ENCODE results near the gene GINS1. TPM values are rescaled to one million over a fixed set of nuclear protein-coding genes. Genes with fewer than 3 reads are reported as not detected.
A peak's percentile ranks its signal among the peaks of the same experiment; 100 is the strongest.

GINS1 gene
- 7.8 TPM for polyA plus RNA-seq (2012; ENCODE audit: low read depth, missing spikeins)

DNA sequence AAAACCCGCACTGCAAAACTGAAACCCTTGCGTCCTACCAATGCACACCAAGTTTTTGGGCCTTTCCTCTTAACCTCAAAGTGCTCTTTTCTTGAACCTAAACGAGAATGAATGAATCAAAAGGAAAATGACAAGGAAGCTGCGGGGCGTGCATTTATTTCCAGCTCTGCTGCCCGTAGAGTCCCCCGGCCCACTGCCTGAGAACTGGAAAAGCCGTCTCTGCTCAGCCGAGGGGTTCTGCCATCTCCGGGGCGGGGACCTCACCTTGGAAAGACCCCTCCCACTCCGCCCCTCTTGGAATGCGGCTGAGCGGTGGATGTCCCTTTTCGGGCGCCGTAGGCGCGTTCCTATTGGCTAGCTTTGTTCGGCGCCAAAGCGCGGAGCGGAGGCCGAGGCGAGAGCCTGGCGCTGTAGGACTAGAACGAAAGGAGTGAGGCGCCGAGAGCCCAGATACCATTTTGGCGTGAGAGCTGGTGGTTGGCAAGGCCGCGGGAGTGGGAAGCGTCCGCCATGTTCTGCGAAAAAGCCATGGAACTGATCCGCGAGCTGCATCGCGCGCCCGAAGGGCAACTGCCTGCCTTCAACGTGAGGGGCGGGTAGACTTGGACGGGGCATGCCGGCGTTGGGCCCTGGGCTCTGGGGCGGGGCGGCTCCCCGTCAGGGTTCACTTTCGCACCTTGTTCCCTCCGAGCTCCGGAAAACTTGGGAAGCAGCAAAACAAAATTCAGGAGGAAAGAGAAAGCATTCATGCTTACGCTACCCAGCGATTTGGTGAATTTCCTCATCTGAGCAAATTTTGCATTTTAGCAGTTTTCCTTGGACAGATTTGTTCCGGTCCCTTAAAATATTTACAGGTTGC, at the start of gene GINS1:
GINS1 (plus strand) TSS at position 363 of the 859 bp plus-strand sequence; CDS start at position 511, 148 bp downstream.
- DNase-seq (ENCODE audit: insufficient read length, low spot score) = peak; percentile 86
- TF ChIP-seq POLR2AphosphoS5 (IDR thresholded peaks at IDR 0.05; ENCODE audit: low read depth, low read length) = peak; percentile 81
- peak; percentile 25 for TF ChIP-seq TAF1 (IDR thresholded peaks at IDR 0.05; ENCODE audit: low read depth, low read length)
- no peak for TF ChIP-seq PAX5 (IDR thresholded peaks at IDR 0.05; ENCODE audit: insufficient read depth, low read length, severe bottlenecking)
- peak; percentile 37; the same call in 1 of the 2 replicates for TF ChIP-seq POU2F2 (IDR thresholded peaks at IDR 0.05; ENCODE audit: low read depth, low read length)
- TF ChIP-seq POLR2A (IDR thresholded peaks at IDR 0.05; ENCODE audit: low read depth, low read length) = peak; percentile 85
- no peak for TF ChIP-seq SPI1 (IDR thresholded peaks at IDR 0.05; ENCODE audit: low read depth, low read length)
- peak; percentile 89 for FAIRE-seq

DNA sequence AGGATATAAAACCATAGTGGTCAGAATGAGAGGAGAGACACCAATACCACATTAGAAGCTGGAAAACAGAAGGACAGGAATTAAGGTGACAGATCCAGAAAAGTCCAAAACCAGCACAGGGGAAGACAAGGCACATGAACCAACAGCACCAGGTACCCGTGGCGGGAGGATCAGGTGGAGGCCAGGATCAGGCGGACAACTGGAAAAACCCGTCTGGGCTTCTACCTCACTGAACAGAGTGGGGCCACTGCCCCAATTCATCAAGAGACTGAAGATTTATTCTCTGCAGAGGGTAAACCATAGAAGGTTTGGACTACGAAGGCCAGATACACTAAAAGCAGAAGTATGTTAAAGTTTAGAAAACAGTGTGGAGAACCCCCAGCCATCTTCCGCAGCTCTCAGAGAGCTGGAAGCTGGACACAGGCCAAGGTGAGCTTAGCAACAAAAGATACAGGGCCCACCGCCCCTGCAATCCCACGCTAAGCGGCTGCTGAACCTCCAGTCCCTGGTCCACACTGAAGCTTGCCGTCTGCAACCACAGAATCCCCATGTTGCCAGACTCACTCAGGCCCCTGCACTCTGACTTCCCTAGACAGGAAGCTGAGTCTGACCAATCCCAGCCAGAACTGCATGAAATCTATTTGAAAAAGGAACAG, 46.7 kb upstream of the GINS1 start:
- DNase-seq (ENCODE audit: insufficient read length, low spot score) (peak; percentile 24), FAIRE-seq (no peak)
- no peak for TF ChIP-seq POLR2AphosphoS5 (IDR thresholded peaks at IDR 0.05; ENCODE audit: low read depth, low read length)
- TF ChIP-seq PAX5 (IDR thresholded peaks at IDR 0.05; ENCODE audit: insufficient read depth, low read length, severe bottlenecking) = no peak
- no peak for TF ChIP-seq POLR2A (IDR thresholded peaks at IDR 0.05; ENCODE audit: low read depth, low read length)
- TF ChIP-seq SPI1 (IDR thresholded peaks at IDR 0.05; ENCODE audit: low read depth, low read length) = no peak

DNA sequence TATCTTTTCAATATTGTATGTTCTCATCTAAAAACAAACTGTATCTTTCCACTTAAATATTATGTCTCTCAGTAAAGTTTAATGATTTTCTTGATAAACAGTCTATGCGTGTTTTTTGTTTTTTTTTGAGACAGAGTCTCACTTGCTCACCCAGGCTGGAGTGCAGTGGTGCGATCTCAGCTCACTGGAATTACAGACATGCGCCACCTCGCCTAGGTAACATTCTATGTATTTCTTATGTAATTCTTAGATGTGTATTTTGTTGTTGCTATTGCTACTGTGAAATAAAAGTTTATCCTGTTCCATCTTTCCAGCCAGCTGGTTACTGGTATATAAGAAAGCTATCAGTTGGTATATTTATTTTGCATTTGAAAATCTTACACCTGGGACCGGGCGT, 46.2 kb upstream of the GINS1 start:
- TF ChIP-seq TAF1 (IDR thresholded peaks at IDR 0.05; ENCODE audit: low read depth, low read length) (no peak), POLR2AphosphoS5 (IDR thresholded peaks at IDR 0.05; ENCODE audit: low read depth, low read length) (no peak), POU2F2 (IDR thresholded peaks at IDR 0.05; ENCODE audit: low read depth, low read length) (no peak), POLR2A (IDR thresholded peaks at IDR 0.05; ENCODE audit: low read depth, low read length) (no peak), SPI1 (IDR thresholded peaks at IDR 0.05; ENCODE audit: low read depth, low read length) (no peak), PAX5 (IDR thresholded peaks at IDR 0.05; ENCODE audit: insufficient read depth, low read length, severe bottlenecking) (no peak)
- DNase-seq (ENCODE audit: insufficient read length, low spot score) (no peak), FAIRE-seq (no peak)

- TF ChIP-seq POLR2AphosphoS5 (IDR thresholded peaks at IDR 0.05; ENCODE audit: low read depth, low read length) = no peak
- FAIRE-seq (no peak), DNase-seq (ENCODE audit: insufficient read length, low spot score) (no peak)
These were observed 43.2 kb upstream of the GINS1 start for GRCh38 chr20:25364180-25364788.

GRCh38 chr20:25364879-25365699, 42.4 kb upstream of the GINS1 start:
- FAIRE-seq (no peak), DNase-seq (ENCODE audit: insufficient read length, low spot score) (no peak)
- TF ChIP-seq SPI1 (IDR thresholded peaks at IDR 0.05; ENCODE audit: low read depth, low read length) (no peak), POLR2A (IDR thresholded peaks at IDR 0.05; ENCODE audit: low read depth, low read length) (no peak), POLR2AphosphoS5 (IDR thresholded peaks at IDR 0.05; ENCODE audit: low read depth, low read length) (no peak), PAX5 (IDR thresholded peaks at IDR 0.05; ENCODE audit: insufficient read depth, low read length, severe bottlenecking) (no peak)

DNA sequence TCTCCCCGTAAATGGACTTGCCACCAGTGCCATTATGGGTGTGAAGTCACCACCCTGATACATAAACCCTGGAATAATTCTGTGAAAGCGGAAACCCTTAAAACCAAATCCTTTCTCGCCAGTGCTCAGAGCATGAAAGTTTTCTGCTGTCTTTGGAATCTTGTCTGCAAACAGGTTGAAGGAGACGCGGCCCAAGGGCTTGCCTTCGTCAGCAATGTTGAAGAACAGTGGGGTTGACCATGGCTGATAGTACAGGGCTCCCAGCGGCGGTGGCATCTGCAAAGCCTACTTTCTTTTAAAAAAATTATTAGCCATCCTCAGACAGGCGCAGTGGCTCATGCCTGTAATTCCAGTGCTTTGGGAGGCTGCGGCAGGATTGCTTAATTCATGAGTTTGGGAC, 38.9 kb upstream of the GINS1 start:
- FAIRE-seq = no peak

DNA sequence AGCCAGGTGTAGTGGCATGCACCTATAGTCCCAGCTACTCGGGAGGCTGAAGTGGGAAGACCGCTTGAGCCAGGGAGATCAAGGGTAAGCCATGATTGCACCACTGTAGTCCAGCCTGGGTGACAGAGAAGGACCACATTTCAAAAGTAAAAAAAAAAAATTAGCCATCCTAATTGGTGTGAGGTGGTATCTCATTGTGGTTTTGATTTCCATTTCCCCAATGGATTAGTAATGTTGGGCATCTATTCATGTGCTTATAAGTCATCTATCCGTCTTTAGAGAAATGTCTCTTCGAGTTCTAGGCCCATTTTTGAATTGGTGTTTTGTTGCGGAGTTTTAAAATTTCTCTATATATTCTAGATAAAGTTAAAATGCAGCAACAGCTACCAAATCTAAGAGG, 38.5 kb upstream of the GINS1 start:
- TF ChIP-seq POLR2A (IDR thresholded peaks at IDR 0.05; ENCODE audit: low read depth, low read length) (no peak), POU2F2 (IDR thresholded peaks at IDR 0.05; ENCODE audit: low read depth, low read length) (no peak), SPI1 (IDR thresholded peaks at IDR 0.05; ENCODE audit: low read depth, low read length) (no peak), PAX5 (IDR thresholded peaks at IDR 0.05; ENCODE audit: insufficient read depth, low read length, severe bottlenecking) (no peak), POLR2AphosphoS5 (IDR thresholded peaks at IDR 0.05; ENCODE audit: low read depth, low read length) (no peak), TAF1 (IDR thresholded peaks at IDR 0.05; ENCODE audit: low read depth, low read length) (no peak)
- FAIRE-seq = no peak
- DNase-seq (ENCODE audit: insufficient read length, low spot score) = no peak

More for the DNA sequence above, 38.9 kb upstream of the GINS1 start:
- no peak for DNase-seq (ENCODE audit: insufficient read length, low spot score)
- TF ChIP-seq TAF1 (IDR thresholded peaks at IDR 0.05; ENCODE audit: low read depth, low read length) = no peak
- TF ChIP-seq POLR2AphosphoS5 (IDR thresholded peaks at IDR 0.05; ENCODE audit: low read depth, low read length) = no peak
- TF ChIP-seq SPI1 (IDR thresholded peaks at IDR 0.05; ENCODE audit: low read depth, low read length) = no peak
- TF ChIP-seq POU2F2 (IDR thresholded peaks at IDR 0.05; ENCODE audit: low read depth, low read length) = no peak
- TF ChIP-seq PAX5 (IDR thresholded peaks at IDR 0.05; ENCODE audit: insufficient read depth, low read length, severe bottlenecking) = no peak
- no peak for TF ChIP-seq POLR2A (IDR thresholded peaks at IDR 0.05; ENCODE audit: low read depth, low read length)

DNA sequence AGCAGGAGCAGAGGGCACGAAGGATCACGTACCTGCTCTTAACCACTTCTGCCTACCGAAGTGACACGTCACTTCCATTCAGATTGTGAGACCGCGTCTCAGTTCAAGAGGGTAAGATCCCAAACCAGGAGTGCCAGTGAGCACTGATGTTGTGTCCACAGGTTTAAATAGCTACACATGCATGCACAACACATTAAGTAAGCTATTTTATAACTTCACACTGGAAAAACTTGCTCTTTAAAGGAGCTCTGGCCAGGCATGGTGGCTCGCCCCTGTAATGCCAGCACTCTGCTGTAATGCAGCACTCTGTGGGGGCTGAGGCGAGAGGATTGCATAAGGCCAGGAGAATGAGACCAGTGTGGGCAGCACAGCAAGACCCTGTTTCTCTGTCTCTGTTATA, 37.9 kb upstream of the GINS1 start:
- FAIRE-seq (no peak), DNase-seq (ENCODE audit: insufficient read length, low spot score) (no peak)
- TF ChIP-seq POLR2A (IDR thresholded peaks at IDR 0.05; ENCODE audit: low read depth, low read length) = no peak
- no peak for TF ChIP-seq TAF1 (IDR thresholded peaks at IDR 0.05; ENCODE audit: low read depth, low read length)

DNA sequence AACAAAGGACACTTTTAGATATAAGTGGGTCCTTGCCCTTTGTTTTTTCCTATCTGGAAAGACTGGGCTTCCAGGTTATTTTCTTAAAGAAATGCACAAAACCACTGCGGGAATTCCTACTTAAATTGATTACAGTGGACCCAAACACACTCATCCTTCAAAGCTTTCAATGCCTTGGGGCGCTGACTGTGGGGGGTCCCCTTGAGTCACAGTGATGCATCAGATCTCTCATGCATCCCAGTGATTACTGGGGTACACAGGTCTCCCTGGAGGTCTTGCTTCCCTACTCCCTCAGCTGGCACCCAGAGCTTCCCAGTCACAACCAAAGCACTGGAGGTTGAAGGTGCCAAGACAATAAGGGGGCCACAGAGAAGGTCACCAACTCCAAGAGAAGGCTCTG, 37.5 kb upstream of the GINS1 start:
- TF ChIP-seq PAX5 (IDR thresholded peaks at IDR 0.05; ENCODE audit: insufficient read depth, low read length, severe bottlenecking) (no peak), POLR2A (IDR thresholded peaks at IDR 0.05; ENCODE audit: low read depth, low read length) (no peak), POU2F2 (IDR thresholded peaks at IDR 0.05; ENCODE audit: low read depth, low read length) (no peak), TAF1 (IDR thresholded peaks at IDR 0.05; ENCODE audit: low read depth, low read length) (no peak)
- FAIRE-seq (no peak), DNase-seq (ENCODE audit: insufficient read length, low spot score) (no peak)

Data from GM12891 (cell line).